ENCODE results near the gene NPDC1. TPM values are rescaled to one million over a fixed set of nuclear protein-coding genes. Genes with fewer than 3 reads are reported as not detected.

NPDC1 gene
- polyA plus RNA-seq, 1 experiment, result 31.9 TPM

GRCh38 chr9:137066096-137066861 is 20.3 kb upstream of the NPDC1 start:
- Histone ChIP-seq H3K27me3 (ENCODE audit: control insufficient read depth, insufficient read depth, low read length) (no peaks in the 10 kb centered on the region), H3K4me3 (ENCODE audit: low read depth, low read length) (no peak overlapping the region), H3K36me3 (ENCODE audit: control insufficient read depth, insufficient read depth, low read length) (no peaks in the 10 kb centered on the region)
- ChIA-PET CTCF (interaction anchor here (1.0 to 9.4 kb wide), 11 partner anchors 8 to 279 kb away, joined by 3 to 153 read pairs (median 5); partner anchors contain the start of genes MAN1B1, NPDC1 and UAP1L1), POLR2A (no interaction called here)
- DNase-seq (ENCODE audit: low read depth), result no peak
- TF ChIP-seq, protein P1, sequence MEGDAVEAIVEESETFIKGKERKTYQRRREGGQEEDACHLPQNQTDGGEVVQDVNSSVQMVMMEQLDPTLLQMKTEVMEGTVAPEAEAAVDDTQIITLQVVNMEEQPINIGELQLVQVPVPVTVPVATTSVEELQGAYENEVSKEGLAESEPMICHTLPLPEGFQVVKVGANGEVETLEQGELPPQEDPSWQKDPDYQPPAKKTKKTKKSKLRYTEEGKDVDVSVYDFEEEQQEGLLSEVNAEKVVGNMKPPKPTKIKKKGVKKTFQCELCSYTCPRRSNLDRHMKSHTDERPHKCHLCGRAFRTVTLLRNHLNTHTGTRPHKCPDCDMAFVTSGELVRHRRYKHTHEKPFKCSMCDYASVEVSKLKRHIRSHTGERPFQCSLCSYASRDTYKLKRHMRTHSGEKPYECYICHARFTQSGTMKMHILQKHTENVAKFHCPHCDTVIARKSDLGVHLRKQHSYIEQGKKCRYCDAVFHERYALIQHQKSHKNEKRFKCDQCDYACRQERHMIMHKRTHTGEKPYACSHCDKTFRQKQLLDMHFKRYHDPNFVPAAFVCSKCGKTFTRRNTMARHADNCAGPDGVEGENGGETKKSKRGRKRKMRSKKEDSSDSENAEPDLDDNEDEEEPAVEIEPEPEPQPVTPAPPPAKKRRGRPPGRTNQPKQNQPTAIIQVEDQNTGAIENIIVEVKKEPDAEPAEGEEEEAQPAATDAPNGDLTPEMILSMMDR (IDR thresholded peaks at IDR 0.05; ENCODE audit: insufficient read depth, low read depth, low read length), result no peak

DNA sequence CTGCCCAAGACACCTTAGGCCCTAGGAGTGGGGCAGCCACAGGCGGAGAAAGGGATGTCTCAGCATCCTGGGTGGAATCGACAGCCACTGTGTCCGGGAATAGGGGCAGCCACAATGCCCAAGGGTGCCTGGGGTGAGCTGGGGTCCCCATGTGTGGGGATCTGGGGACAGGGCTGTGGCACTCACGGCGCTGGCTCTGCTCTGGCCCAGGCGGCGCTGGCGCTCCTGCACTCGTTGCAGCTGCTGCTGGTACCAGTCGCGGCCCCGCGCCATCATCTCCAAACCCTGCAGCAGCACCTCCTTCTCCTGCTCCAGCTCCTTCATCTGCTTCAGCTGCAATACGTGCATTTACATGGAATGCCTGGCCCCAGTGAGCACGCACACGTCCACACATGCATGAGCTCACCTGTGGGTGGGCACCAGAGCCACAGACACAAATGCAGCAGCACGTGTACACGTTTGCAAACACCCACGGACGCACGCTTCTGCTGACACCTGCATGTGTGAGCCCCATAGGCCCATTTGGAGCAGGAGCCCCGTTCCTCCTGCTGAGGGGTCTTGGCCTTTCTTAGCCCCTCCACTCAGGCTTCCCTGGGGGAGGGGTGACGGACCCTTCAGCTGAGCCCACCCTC is 19.5 kb upstream of the NPDC1 start:
- Histone ChIP-seq H3K36me3 (ENCODE audit: control insufficient read depth, insufficient read depth, low read length) (no peaks in the 10 kb centered on the region), H3K27me3 (ENCODE audit: control insufficient read depth, insufficient read depth, low read length) (no peaks in the 10 kb centered on the region), H3K4me3 (ENCODE audit: low read depth, low read length) (no peak overlapping the region)
- no peak for DNase-seq (ENCODE audit: low read depth)
- TF ChIP-seq, protein P1 (IDR thresholded peaks at IDR 0.05; ENCODE audit: insufficient read depth, low read depth, low read length), result no peak
- ChIA-PET CTCF (interaction anchor here (0.7 to 9.4 kb wide), 8 partner anchors 12 to 279 kb away, joined by 3 to 153 read pairs (median 10); partner anchors contain the start of genes ENTPD2, NPDC1 and UAP1L1), POLR2A (no interaction called here)

GRCh38 chr9:137064880-137065164 is 18.8 kb upstream of the NPDC1 start:
- CTCF ChIA-PET, result interaction anchor here (0.6 to 9.4 kb wide), 15 partner anchors 11 to 336 kb away, joined by 3 to 153 read pairs (median 7); partner anchors contain the start of genes ABCA2, ENTPD2, FUT7 and NPDC1
- TF ChIP-seq, protein P1 (IDR thresholded peaks at IDR 0.05; ENCODE audit: insufficient read depth, low read depth, low read length), result no peak
- Histone ChIP-seq H3K36me3 (ENCODE audit: control insufficient read depth, insufficient read depth, low read length) (no peaks in the 10 kb centered on the region), H3K4me3 (ENCODE audit: low read depth, low read length) (no peak overlapping the region), H3K27me3 (ENCODE audit: control insufficient read depth, insufficient read depth, low read length) (no peaks in the 10 kb centered on the region)
- POLR2A ChIA-PET, result no interaction called here
- no peak for DNase-seq (ENCODE audit: low read depth)

DNA sequence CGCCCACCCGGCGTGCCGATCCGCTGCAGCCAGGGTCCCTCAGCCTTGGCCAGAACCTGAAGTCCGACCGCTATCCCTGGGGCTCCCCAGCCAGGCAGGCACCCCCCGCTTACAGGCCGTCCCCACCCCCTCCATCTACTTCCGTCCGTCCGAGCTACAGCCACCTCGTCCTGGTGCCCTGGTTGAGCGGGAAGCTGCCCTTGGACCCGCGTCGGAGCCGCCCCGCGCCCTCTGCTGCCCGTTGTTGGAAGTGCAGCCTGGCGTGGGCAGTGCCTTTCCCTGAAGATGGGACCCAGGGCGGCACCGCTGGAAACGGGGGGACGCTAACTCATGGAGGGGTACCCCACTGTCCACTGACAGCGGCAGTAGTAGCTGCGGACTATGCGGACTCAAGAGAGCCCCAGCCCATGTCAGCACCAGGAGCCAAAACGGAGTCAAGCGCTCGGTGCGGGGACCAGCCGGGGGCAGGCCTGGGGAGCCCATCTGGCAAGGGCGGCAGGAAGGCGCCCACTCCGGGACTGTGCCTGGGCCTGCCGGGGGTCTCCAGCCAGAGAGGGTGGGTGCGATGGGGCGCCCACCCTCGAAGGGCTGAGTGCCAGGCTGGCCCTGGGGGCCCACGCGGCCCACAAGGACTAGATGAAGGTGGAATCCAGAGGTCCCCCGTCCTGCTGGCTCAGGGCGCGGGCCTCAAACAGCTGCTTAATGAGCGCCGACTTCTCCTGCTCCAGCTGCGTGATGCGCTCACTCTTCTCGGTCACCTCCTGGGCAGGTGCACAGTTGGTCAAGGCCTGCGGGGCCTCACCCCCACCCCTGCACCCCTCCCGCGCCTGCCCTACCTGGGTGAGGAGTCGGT is 18.3 kb upstream of the NPDC1 start:
- Histone ChIP-seq H3K36me3 (ENCODE audit: control insufficient read depth, insufficient read depth, low read length) (no peaks in the 10 kb centered on the region), H3K4me3 (ENCODE audit: low read depth, low read length) (no peak overlapping the region), H3K27me3 (ENCODE audit: control insufficient read depth, insufficient read depth, low read length) (no peaks in the 10 kb centered on the region)
- ChIA-PET POLR2A (interaction anchor here (0.7 kb wide), 1 partner anchor 342 kb away, joined by 4 read pairs; no protein-coding TSS in a partner anchor), CTCF (interaction anchor here (0.6 to 9.4 kb wide), 30 partner anchors 9 to 336 kb away, joined by 3 to 153 read pairs (median 4); partner anchors contain the start of genes ABCA2, ENTPD2, FUT7 and MAN1B1)
- TF ChIP-seq, protein P1 (IDR thresholded peaks at IDR 0.05; ENCODE audit: insufficient read depth, low read depth, low read length), result peak; percentile 96
- DNase-seq (ENCODE audit: low read depth), result no peak
